Tibial nerve (tissue), 3 donors: ENCODE measurements around the gene ANGEL2.

ENCODE experiments used
- POLR2A ChIP-seq, 2 donors: fragments of 450-650 bp; IDR thresholded peaks; one replicate each; pipeline ENCODE4 v1.6.1; 2017; ENCODE audit warnings: antibody characterized with exemption in 2 of 2, mild to moderate bottlenecking in 2 of 2, moderate library complexity in 2 of 2
- TF ChIP-seq, protein P1 (sequence below), 5 experiments: fragments of 200-600 bp in 3 of 5; fragments of 450-650 bp in 2 of 5; sonication (generic) in 3 of 5; IDR thresholded peaks; one replicate each; pipeline ENCODE4 v1.5.1; 2016 to 2019; ENCODE audit warnings: antibody characterized with exemption in 5 of 5, mild to moderate bottlenecking in 3 of 5, moderate library complexity in 2 of 5

DNA sequence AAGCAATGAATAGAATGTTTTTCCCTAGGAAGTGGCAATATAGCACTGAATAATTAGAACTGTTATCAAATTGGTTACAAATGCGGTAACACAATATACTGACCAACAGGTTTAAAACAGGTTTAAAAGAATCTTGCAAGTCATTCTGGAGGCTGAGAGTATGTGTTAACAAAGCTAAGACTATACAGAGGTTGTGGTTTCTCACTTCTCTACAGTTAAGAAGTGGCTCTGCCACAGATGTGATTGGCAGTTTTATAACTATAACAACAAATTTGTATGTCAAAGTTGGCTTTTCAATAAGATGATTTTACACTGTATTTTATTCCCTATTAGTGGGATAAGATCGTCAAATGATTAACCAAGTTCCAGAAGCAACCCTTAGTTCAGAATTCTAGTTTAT lies 7.1 kb downstream of the ANGEL2 start:
- TF ChIP-seq POLR2A (IDR thresholded peaks at IDR 0.05): no peak
- TF ChIP-seq, protein P1, sequence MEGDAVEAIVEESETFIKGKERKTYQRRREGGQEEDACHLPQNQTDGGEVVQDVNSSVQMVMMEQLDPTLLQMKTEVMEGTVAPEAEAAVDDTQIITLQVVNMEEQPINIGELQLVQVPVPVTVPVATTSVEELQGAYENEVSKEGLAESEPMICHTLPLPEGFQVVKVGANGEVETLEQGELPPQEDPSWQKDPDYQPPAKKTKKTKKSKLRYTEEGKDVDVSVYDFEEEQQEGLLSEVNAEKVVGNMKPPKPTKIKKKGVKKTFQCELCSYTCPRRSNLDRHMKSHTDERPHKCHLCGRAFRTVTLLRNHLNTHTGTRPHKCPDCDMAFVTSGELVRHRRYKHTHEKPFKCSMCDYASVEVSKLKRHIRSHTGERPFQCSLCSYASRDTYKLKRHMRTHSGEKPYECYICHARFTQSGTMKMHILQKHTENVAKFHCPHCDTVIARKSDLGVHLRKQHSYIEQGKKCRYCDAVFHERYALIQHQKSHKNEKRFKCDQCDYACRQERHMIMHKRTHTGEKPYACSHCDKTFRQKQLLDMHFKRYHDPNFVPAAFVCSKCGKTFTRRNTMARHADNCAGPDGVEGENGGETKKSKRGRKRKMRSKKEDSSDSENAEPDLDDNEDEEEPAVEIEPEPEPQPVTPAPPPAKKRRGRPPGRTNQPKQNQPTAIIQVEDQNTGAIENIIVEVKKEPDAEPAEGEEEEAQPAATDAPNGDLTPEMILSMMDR (IDR thresholded peaks at IDR 0.05): no peak
